ENCODE data around the gene SLC16A7. TPM values are rescaled to one million over a fixed set of nuclear protein-coding genes. Genes with fewer than 3 reads are reported as not detected.

Gene SLC16A7
- total RNA-seq, 4 donors from 2014 or later = 16.9 to 45.4 (median 27.1) TPM

DNA sequence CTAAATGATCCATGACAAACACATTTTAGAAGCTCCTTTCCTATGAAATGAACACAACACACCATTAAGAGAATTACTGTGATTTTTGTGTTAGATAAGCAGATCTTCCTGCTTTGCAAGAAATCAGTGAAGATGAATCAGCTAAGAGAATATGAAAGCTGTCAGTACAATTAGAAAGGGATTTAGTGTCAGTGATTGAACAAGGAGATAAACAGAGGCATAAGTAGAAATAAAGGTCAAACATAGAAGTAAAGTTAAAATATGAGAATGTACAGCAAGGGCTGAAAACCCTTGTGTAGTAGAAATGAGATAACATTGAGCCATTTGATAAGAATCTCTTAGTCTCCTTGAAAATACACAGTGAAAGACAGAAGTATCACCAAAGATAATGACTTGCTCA is 21.4 kb upstream of the SLC16A7 start:
- no peak overlapping the region for H3K27ac ChIP-seq (replicated peaks in 1 of 4)
- H3K27me3 ChIP-seq = no peaks in the 10 kb centered on the region
- no peak for DNase-seq (ENCODE audit: extremely low spot score)
- peaks cover 0 to 3% (median under 1%) of the 10 kb centered on the region in 4 donors for H3K4me1 ChIP-seq
- TF ChIP-seq, protein P1, sequence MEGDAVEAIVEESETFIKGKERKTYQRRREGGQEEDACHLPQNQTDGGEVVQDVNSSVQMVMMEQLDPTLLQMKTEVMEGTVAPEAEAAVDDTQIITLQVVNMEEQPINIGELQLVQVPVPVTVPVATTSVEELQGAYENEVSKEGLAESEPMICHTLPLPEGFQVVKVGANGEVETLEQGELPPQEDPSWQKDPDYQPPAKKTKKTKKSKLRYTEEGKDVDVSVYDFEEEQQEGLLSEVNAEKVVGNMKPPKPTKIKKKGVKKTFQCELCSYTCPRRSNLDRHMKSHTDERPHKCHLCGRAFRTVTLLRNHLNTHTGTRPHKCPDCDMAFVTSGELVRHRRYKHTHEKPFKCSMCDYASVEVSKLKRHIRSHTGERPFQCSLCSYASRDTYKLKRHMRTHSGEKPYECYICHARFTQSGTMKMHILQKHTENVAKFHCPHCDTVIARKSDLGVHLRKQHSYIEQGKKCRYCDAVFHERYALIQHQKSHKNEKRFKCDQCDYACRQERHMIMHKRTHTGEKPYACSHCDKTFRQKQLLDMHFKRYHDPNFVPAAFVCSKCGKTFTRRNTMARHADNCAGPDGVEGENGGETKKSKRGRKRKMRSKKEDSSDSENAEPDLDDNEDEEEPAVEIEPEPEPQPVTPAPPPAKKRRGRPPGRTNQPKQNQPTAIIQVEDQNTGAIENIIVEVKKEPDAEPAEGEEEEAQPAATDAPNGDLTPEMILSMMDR (IDR thresholded peaks at IDR 0.05) = no peak
- TF ChIP-seq POLR2AphosphoS5 (IDR thresholded peaks at IDR 0.05) = no peak
- H3K4me3 ChIP-seq = no peak overlapping the region
- no peaks in the 10 kb centered on the region for H3K36me3 ChIP-seq
- intact Hi-C loops (cut with DNase I) = no loop called here
- no peaks in the 10 kb centered on the region for H3K9me3 ChIP-seq

DNA sequence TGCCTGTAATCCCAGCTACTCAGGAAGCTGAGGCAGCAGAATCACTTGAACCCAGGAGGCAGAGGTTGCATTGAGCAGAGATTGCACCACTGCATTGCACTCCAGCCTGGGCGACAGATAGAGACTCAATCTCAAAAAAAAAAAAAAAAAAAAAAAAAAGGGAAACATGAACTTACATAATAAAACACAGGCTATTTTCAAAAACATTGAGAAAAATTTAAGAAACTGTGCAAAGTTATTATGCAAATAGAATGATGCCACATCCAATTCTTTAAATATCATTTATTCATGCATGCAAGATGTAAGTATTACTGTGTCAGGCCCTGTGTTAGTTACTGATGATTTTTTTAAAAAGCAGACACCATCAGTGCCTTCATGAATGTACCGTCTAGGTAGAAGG is 20.0 kb upstream of the SLC16A7 start:
- Histone ChIP-seq H3K4me3 (no peak overlapping the region), H3K27me3 (no peaks in the 10 kb centered on the region), H3K36me3 (no peaks in the 10 kb centered on the region), H3K9me3 (no peaks in the 10 kb centered on the region), H3K27ac (replicated peaks in 1 of 4) (no peak overlapping the region), H3K4me1 (peaks cover 0 to 10% (median 1%) of the 10 kb centered on the region in 4 donors)
- WGBS = 97% methylated on average over 2 of the region's 2 CpGs
- intact Hi-C loops (cut with DNase I) = no loop called here
- TF ChIP-seq POLR2A (IDR thresholded peaks at IDR 0.05; ENCODE audit: low read depth) (no peak), EP300 (IDR thresholded peaks at IDR 0.05) (no peak), POLR2AphosphoS5 (IDR thresholded peaks at IDR 0.05) (no peak)
- TF ChIP-seq, protein P1 (IDR thresholded peaks at IDR 0.05) = no peak
- DNase-seq (ENCODE audit: extremely low spot score) = no peak

DNA sequence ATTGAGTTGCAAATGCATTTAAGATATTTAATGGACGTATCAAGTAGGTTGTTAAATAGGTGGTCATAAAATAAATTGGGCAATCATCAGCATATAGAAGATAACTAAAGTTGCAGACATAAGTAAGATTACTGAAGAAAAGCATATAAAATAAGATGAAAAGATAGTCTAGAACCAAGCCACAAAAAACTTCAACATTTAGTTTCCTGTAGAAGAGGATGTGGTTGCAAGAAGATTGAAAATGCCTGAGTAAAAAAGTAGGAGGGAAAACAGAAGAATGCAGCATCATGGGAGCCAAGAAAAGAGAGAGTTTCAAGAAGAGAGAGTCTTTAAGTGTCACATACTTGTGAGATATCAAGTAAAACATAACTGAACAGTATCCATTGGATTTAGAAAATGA is 17.6 kb upstream of the SLC16A7 start:
- DNase-seq (ENCODE audit: extremely low spot score) = no peak
- WGBS = 88% methylated on average over 1 of the region's 1 CpG

DNA sequence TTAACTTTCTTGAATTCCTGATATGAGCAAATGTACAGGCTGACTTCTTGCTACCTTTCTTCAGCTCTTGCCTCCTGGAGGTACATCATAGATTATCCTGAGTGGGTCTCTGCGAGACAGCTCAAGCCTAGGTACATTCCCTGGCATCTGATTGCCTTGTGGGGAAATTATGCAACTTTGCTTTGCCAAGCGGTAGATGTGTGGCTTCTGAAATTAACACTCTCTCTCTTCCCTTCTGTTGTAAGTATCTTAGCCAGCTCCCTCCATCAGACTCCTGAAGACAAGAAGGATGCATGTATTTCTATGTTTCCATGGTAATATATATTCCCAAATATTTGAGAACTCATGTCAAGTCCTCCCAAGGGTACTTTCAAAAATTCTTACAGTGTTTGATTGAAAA is 16.2 kb upstream of the SLC16A7 start:
- H3K9me3 ChIP-seq = no peaks in the 10 kb centered on the region
- H3K27me3 ChIP-seq = no peaks in the 10 kb centered on the region
- peaks cover 0 to 10% (median 0%) of the 10 kb centered on the region in 4 donors for H3K4me1 ChIP-seq
- TF ChIP-seq, protein P1 (IDR thresholded peaks at IDR 0.05) = no peak
- no peak for TF ChIP-seq POLR2AphosphoS5 (IDR thresholded peaks at IDR 0.05)
- TF ChIP-seq EP300 (IDR thresholded peaks at IDR 0.05) = no peak
- no peak for TF ChIP-seq POLR2A (IDR thresholded peaks at IDR 0.05; ENCODE audit: low read depth)
- H3K27ac ChIP-seq (replicated peaks in 1 of 4) = no peak overlapping the region
- intact Hi-C loops (cut with DNase I) = no loop called here
- no peak for DNase-seq (ENCODE audit: extremely low spot score)
- H3K4me3 ChIP-seq = no peak overlapping the region
- H3K36me3 ChIP-seq = no peaks in the 10 kb centered on the region
- whole genome bisulfite sequencing = 76% methylated on average over 2 of the region's 2 CpGs

More for the DNA sequence above, 17.6 kb upstream of the SLC16A7 start:
- Histone ChIP-seq H3K4me3 (no peak overlapping the region), H3K36me3 (no peaks in the 10 kb centered on the region), H3K27ac (replicated peaks in 1 of 4) (no peak overlapping the region), H3K4me1 (peaks cover 0 to 10% (median 1%) of the 10 kb centered on the region in 4 donors), H3K27me3 (no peaks in the 10 kb centered on the region), H3K9me3 (no peaks in the 10 kb centered on the region)
- intact Hi-C loops (cut with DNase I) = no loop called here
- TF ChIP-seq EP300 (IDR thresholded peaks at IDR 0.05) = no peak
- TF ChIP-seq POLR2AphosphoS5 (IDR thresholded peaks at IDR 0.05) = no peak
- TF ChIP-seq POLR2A (IDR thresholded peaks at IDR 0.05; ENCODE audit: low read depth) = no peak
- TF ChIP-seq, protein P1 (IDR thresholded peaks at IDR 0.05) = no peak

DNA sequence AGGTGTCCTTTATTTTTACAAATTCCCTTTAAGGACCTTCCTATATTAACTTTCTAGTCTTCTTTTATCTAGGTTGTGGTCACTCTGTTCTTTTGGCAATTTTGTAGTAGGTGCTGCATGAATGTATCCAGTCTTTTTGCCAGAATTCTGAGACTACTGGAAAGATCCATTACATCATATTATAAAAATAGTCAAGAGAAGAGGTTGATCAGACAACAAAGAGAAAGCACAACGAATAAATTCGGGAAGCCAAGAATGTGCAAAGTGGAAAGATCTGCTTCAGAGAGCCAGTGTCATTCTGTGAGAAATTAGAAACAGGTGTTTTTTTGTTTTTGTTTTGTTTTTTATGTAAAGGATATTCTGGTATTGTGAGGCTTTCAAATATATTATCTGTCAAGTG is 15.8 kb upstream of the SLC16A7 start:
- Histone ChIP-seq H3K9me3 (no peaks in the 10 kb centered on the region), H3K4me3 (no peak overlapping the region), H3K36me3 (no peaks in the 10 kb centered on the region), H3K4me1 (peaks cover 0 to 10% (median 0%) of the 10 kb centered on the region in 4 donors), H3K27ac (replicated peaks in 1 of 4) (no peak overlapping the region), H3K27me3 (no peaks in the 10 kb centered on the region)
- TF ChIP-seq, protein P1 (IDR thresholded peaks at IDR 0.05) = no peak
- no peak for TF ChIP-seq POLR2A (IDR thresholded peaks at IDR 0.05; ENCODE audit: low read depth)
- no peak for TF ChIP-seq POLR2AphosphoS5 (IDR thresholded peaks at IDR 0.05)
- TF ChIP-seq EP300 (IDR thresholded peaks at IDR 0.05) = no peak
- intact Hi-C loops (cut with DNase I) = no loop called here
- no peak for DNase-seq (ENCODE audit: extremely low spot score)
- whole genome bisulfite sequencing = 40% methylated on average over 2 of the region's 2 CpGs
